ENCODE results near the gene CNGA2. TPM values are rescaled to one million over a fixed set of nuclear protein-coding genes. Genes with fewer than 3 reads are reported as not detected.
A peak's percentile ranks its signal among the peaks of the same experiment; 100 is the strongest.

The CNGA2 gene
- total RNA-seq, 1 experiment from 2014 or later: not detected

DNA sequence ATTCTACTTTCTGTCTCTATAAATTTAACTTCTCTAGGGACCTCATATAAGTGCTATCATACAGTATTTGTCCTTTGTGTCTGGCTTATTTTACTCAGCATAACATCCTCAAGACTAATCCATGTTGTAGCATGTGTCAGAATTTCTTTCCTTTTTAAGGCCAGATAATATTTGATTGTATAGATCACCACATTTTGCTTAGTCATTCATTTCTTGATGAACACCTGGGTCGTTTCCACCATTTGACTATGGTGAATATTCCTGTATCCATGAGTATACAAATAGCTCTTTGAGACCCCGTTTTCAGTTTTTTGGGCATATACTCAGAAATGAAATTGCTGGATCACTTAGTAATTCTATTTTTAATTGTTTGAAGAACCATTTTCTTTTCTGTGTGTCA is 12.0 kb downstream of the CNGA2 start:
- Histone ChIP-seq H3K9me3 (replicated peaks) (no peaks in the 10 kb centered on the region), H3K36me3 (no peaks in the 10 kb centered on the region), H3K4me1 (replicated peaks) (no peaks in the 10 kb centered on the region), H3K4me3 (no peak overlapping the region), H3K27ac (no peak overlapping the region), H3K27me3 (replicated peaks) (no peaks in the 10 kb centered on the region)
- DNase-seq (ENCODE audit: low read depth in 1 of 2, low spot score in 2 of 2): no peak

DNA sequence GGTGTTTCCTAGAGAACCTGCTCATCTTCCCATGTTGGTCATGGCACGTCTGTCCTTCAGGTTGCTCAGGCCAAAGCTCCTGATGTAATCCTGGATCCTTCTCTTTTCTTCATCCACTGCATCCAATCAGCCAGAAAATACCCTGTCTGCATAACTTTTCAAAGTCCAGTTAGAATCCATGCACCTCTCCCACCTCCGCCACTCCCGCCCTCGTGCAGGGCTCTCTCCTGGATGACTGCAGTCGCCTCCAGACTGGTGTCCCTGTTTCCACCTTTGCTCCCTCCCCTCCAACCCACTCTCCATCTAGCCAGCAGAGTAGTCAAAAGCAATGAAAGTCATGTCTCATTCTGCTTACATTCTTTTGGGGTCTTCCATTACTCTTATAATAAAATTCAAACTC is 16.0 kb downstream of the CNGA2 start:
- DNase-seq (ENCODE audit: low read depth in 1 of 2, low spot score in 2 of 2): no peak
- no peaks in the 10 kb centered on the region for H3K27me3 ChIP-seq (replicated peaks)
- H3K4me3 ChIP-seq: no peak overlapping the region

DNA sequence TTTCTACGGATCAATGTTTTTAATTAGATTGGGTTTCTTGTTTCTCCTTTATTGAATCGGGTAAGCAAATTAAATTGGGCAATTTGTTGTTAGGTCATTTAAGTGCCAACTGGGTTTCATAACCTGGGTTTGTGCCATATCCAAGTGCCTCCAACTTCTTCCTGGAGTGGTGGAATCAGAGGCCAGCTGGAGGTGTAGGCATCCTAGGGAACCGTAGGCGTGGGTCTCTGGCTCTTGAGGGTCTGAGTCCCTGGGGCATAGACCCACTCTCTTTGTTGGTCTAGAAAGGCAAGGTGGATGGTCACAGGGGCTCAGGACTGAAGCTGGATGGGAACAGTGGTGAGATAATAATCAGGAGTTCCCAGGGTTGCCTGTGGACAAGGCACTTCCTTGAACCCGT is 18.3 kb downstream of the CNGA2 start:
- H3K36me3 ChIP-seq: no peaks in the 10 kb centered on the region
- H3K4me1 ChIP-seq (replicated peaks): no peaks in the 10 kb centered on the region
- no peak overlapping the region for H3K27ac ChIP-seq
- DNase-seq (ENCODE audit: low read depth in 1 of 2, low spot score in 2 of 2): no peak
- no peaks in the 10 kb centered on the region for H3K9me3 ChIP-seq (replicated peaks)
- H3K4me3 ChIP-seq: no peak overlapping the region
- no peaks in the 10 kb centered on the region for H3K27me3 ChIP-seq (replicated peaks)

More for the DNA sequence above, 16.0 kb downstream of the CNGA2 start:
- no peaks in the 10 kb centered on the region for H3K36me3 ChIP-seq
- no peak overlapping the region for H3K27ac ChIP-seq
- no peaks in the 10 kb centered on the region for H3K9me3 ChIP-seq (replicated peaks)
- no peaks in the 10 kb centered on the region for H3K4me1 ChIP-seq (replicated peaks)

DNA sequence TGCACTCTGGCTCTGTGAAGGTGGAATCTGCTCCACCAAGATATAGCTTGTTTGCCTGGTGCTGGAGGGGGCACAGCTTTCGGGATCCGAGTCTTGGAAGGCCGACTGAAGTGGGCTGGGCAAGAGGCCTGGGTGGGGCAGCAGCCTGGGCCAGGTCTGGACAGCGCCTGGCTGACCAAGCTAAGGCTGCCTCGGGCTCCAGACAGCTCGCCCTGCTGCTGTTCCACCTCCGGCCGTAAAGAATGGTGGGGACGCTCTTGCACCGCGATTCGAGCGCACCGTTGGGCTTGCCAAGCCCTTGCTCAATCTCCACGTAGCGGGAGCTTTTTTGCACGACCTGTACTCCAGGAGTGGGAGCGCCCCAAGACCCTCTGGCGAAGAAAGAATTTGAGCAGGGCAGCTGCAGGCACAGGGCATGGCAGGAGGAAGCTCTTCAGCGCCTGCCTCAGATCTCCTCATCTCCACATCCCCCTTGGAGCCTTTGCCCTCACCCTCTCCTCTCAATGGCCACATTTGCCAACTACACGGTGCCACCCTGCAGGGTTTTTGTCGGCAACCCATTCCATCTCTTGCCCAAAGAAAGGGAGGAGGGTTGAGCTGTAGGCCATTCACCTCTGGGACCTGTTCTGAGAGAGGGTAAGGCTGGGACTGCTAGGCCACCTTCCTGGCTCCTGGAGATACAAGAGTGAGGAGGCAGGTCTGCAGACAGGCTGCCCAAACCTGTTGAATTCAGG is 18.9 kb downstream of the CNGA2 start:
- DNase-seq (ENCODE audit: low read depth in 1 of 2, low spot score in 2 of 2): peak in 1 of 2 experiments; percentile 5
- Histone ChIP-seq H3K27me3 (replicated peaks) (no peaks in the 10 kb centered on the region), H3K4me3 (no peak overlapping the region), H3K4me1 (replicated peaks) (no peaks in the 10 kb centered on the region), H3K27ac (no peak overlapping the region), H3K9me3 (replicated peaks) (no peaks in the 10 kb centered on the region), H3K36me3 (no peaks in the 10 kb centered on the region)

DNA sequence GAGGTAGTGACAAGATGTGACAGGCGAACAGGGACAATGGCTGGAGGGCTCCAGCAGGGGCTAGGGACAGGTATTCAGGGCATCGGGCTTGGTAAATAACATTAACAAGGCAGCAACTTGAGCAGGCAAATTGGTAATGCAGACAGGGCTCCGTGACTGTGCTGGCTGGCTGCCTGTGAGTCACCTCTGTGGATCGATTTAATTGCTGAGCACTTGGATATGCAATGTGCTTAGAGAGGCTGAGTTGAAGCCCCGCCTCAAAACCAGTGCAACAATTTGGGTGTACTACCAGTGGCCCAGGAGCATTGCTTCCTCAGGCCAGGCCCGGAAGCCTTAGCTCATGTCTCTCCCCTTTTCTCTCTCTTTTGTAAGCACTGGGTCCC is 19.5 kb downstream of the CNGA2 start:
- DNase-seq (ENCODE audit: low read depth in 1 of 2, low spot score in 2 of 2): no peak
- no peaks in the 10 kb centered on the region for H3K36me3 ChIP-seq

DNA sequence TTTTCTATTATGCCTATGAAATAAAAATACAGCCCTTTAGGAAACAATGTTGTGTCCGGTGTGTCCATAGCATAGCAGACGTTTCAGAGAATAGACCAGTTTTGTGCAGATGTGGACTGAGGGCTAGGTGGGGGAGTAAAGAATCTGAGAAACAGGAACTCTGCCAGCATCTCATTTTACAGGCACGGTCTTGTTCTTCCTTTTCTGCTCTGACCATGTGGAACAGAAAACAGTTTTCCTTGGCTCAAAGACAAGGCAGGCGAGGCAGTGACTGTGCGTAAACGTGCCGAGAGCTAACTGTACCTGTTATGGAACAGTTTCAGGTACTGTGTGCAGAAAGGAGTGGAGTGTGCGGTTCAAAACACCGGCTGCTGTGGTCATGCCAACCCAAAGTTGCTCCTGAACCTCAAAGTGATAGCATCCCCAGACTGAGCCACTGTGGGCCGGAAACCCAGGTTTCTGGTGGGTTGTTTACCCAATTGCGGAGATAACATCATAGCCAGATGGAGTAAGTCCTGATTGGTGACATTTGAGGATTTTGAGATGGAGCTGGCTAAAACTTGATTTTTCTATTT is 20.2 kb downstream of the CNGA2 start:
- DNase-seq (ENCODE audit: low read depth in 1 of 2, low spot score in 2 of 2): no peak

More for the DNA sequence above, 19.5 kb downstream of the CNGA2 start:
- Histone ChIP-seq H3K4me1 (replicated peaks) (no peaks in the 10 kb centered on the region), H3K9me3 (replicated peaks) (no peaks in the 10 kb centered on the region), H3K27me3 (replicated peaks) (no peaks in the 10 kb centered on the region), H3K27ac (no peak overlapping the region), H3K4me3 (no peak overlapping the region)

DNA sequence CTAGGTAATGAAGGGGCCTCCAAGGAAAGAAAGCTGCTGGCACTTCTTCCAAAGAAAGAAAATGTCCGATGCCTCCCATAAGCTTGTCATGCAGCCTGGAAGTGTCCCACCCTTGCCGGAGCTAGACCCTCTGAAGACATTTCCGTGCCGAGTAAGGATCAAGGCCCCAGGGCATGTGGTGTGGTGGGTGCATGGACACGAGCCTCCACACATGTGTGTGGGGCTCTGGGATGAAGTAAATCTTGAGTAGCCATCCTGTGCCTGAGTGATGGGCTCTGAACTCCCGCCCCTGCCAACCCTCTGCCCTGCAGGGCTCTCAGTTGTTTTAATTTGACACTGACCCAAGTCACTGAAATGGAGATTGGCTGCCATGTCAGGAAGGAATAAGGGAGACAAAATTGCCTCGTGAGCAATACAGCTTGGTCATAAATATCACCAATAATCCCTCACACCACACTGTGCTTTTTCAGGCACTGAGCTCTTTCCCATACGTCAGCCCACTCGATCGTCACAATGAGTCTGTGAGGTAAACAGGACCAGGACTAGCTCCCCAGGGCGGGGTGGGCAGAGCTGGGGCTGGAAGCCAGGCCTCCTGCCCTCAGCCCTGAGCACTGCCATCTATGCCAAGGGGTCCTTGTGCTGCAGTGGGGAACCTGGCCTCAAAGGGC is 24.6 kb downstream of the CNGA2 start:
- Histone ChIP-seq H3K9me3 (replicated peaks) (no peaks in the 10 kb centered on the region), H3K4me3 (no peak overlapping the region), H3K4me1 (replicated peaks) (no peaks in the 10 kb centered on the region), H3K36me3 (no peaks in the 10 kb centered on the region), H3K27me3 (replicated peaks) (no peaks in the 10 kb centered on the region), H3K27ac (no peak overlapping the region)
- DNase-seq (ENCODE audit: low read depth in 1 of 2, low spot score in 2 of 2): no peak

More for the DNA sequence above, 20.2 kb downstream of the CNGA2 start:
- Histone ChIP-seq H3K27ac (no peak overlapping the region), H3K36me3 (no peaks in the 10 kb centered on the region), H3K27me3 (replicated peaks) (no peaks in the 10 kb centered on the region), H3K9me3 (replicated peaks) (no peaks in the 10 kb centered on the region), H3K4me1 (replicated peaks) (no peaks in the 10 kb centered on the region), H3K4me3 (no peak overlapping the region)

DNA sequence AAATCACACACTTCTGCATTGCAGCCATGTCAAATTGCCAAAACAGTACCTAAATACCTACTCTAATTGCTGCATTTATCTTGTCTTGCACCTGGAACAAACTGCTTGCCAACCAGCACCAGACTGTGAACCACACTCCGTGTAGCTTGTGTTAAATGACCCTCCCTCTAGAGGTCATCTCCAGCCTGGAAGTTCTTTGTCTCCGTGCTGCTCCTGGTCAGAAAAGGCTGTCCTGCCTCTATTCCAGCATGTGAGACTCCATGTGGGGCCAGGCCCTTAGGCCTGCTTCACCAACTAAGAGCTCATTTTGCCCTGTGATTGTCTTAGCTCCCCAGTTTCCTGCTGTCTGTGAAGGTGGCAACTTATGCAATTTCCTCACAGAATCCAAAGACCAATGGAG is 28.3 kb downstream of the CNGA2 start:
- Histone ChIP-seq H3K4me1 (replicated peaks) (no peaks in the 10 kb centered on the region), H3K4me3 (no peak overlapping the region), H3K27me3 (replicated peaks) (no peaks in the 10 kb centered on the region), H3K27ac (no peak overlapping the region), H3K9me3 (replicated peaks) (no peaks in the 10 kb centered on the region), H3K36me3 (no peaks in the 10 kb centered on the region)
- no peak for DNase-seq (ENCODE audit: low read depth in 1 of 2, low spot score in 2 of 2)

DNA sequence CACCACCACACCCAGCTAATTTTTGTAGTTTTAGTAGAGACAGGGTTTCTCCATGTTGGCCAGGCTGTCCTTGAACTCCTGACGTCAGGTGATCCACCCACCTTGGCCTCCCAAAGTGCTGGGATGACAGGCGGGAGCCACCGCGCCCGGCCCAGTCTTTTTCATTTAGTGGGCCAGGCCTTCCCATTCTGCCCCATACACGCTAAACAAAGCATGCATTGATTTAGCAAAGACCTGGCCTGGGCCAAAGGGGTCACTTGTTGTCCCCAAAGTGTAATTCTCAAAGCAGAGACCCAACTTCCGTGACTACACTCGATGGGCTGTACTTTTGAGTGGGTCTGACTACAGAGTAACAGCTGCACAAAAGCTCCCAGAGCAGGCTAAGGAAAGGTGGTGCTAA is 29.2 kb downstream of the CNGA2 start:
- Histone ChIP-seq H3K27me3 (replicated peaks) (no peaks in the 10 kb centered on the region), H3K27ac (no peak overlapping the region), H3K36me3 (no peaks in the 10 kb centered on the region), H3K4me1 (replicated peaks) (no peaks in the 10 kb centered on the region), H3K9me3 (replicated peaks) (no peaks in the 10 kb centered on the region), H3K4me3 (no peak overlapping the region)
- no peak for DNase-seq (ENCODE audit: low read depth in 1 of 2, low spot score in 2 of 2)

DNA sequence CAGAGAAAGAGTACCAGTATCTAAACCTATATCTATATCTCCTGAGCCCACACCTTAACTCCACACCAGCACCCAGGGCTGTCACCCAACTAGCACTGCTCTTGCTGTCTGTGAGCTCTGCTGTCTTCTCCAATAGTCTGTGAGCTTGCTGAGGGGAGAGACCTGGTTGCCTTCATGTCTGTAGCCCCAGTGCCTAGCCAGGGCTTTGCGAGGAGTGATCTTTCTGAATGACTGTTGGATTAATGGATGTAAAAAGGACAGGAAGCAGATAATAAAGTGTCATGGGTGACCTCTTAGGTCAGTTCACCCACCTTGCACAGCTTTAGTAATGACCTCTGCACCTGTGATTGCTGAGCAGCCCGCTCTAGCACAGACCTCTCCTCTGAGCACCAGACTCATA is 30.5 kb downstream of the CNGA2 start:
- H3K4me1 ChIP-seq (replicated peaks): no peaks in the 10 kb centered on the region
- no peaks in the 10 kb centered on the region for H3K27me3 ChIP-seq (replicated peaks)
- no peak for DNase-seq (ENCODE audit: low read depth in 1 of 2, low spot score in 2 of 2)
- no peaks in the 10 kb centered on the region for H3K36me3 ChIP-seq
- no peaks in the 10 kb centered on the region for H3K9me3 ChIP-seq (replicated peaks)
- H3K27ac ChIP-seq: no peak overlapping the region
- H3K4me3 ChIP-seq: no peak overlapping the region

DNA sequence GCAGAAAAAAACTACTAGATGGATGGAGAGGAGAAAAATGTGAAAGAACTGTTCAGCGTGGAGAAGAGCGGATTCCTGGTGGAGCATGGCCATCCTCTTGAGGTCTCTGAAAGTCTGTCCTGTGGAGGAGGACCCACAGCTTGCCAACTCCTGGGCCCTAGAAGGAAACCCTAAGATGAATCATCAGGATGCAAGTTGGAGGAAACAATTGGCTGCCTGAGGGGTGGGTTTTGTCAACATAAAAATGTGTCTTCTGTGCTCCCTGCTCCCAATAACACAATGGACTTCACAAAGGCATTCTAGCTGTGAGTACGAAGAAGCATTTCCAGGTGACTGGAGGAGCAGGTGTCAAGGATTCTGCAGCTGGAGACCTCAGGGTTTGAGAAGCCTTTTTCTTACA is 37.2 kb downstream of the CNGA2 start:
- H3K36me3 ChIP-seq: no peaks in the 10 kb centered on the region
- no peaks in the 10 kb centered on the region for H3K27me3 ChIP-seq (replicated peaks)
- no peak overlapping the region for H3K4me3 ChIP-seq
- no peaks in the 10 kb centered on the region for H3K4me1 ChIP-seq (replicated peaks)
- DNase-seq (ENCODE audit: low read depth in 1 of 2, low spot score in 2 of 2): no peak
- no peaks in the 10 kb centered on the region for H3K9me3 ChIP-seq (replicated peaks)
- no peak overlapping the region for H3K27ac ChIP-seq

DNA sequence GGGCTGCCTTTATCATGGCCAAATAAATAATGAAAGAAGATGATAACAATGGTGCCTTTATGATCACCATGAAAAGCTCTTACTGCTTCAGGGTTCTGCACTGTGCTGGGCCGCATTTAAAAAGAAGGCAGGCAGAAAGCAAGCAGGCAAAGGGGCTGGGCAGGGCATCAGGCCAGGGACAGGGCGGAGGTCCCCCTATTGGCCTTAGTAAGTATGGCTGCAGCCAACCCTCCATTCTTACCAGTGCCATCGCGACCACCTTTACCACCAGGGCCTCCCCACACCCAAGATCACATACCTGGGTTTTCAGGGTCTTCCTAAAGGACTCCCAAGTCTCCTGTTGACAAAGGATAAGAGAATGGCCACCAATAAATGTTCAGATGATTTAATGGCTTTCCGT is 38.9 kb downstream of the CNGA2 start:
- Histone ChIP-seq H3K27ac (no peak overlapping the region), H3K9me3 (replicated peaks) (no peaks in the 10 kb centered on the region), H3K27me3 (replicated peaks) (no peaks in the 10 kb centered on the region), H3K4me1 (replicated peaks) (no peaks in the 10 kb centered on the region), H3K4me3 (no peak overlapping the region), H3K36me3 (no peaks in the 10 kb centered on the region)
- DNase-seq (ENCODE audit: low read depth in 1 of 2, low spot score in 2 of 2): no peak

DNA sequence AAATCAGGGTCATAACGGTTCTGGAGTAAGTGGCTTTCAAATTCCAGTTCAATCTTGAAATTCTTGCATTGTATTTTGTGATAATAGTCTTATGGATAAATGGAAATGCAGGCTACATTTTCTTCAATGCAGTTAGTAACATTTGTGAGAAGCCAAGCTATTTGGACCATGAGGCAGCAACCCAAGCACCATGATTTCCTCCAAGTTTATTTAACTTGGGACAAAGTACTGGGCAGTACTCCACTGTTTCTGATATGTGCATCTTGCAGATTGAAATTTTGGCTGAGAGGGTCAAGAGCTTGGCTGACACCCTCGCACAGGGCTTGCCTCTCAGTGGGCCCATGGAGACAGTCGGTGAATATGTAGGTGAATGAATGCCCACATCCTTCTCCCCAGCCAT is 39.9 kb downstream of the CNGA2 start:
- no peaks in the 10 kb centered on the region for H3K9me3 ChIP-seq (replicated peaks)

DNA sequence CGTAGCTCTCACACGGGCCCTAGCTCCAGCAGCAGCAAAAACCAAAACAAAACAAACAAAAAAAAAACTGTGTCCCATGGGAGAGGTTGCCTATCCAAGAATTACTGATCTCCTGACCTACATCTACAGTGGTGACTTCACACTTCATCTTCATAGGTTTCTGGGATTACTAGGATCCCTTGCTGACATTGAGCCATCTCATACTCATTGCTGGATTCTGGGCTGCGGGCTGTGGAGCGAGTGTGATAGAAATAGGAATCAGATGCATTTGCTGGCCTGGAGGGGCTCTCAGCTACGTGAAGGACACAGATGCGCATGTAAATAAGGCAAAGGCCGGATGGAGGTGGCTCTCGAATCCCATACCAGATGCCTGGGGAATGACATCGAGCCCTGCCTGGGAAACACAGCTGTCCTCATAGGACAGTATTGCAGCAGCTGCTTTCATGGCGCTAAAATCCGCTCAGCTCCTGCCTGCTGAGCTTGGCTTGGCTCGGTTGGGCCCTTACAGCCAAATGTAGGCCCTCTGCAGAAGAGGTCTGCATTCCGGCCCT is 41.7 kb downstream of the CNGA2 start:
- H3K4me3 ChIP-seq: no peak overlapping the region
- H3K9me3 ChIP-seq (replicated peaks): no peaks in the 10 kb centered on the region
- H3K27ac ChIP-seq: no peak overlapping the region
- no peaks in the 10 kb centered on the region for H3K36me3 ChIP-seq
- no peaks in the 10 kb centered on the region for H3K4me1 ChIP-seq (replicated peaks)
- H3K27me3 ChIP-seq (replicated peaks): no peaks in the 10 kb centered on the region
- no peak for DNase-seq (ENCODE audit: low read depth in 1 of 2, low spot score in 2 of 2)

More for the DNA sequence above, 39.9 kb downstream of the CNGA2 start:
- H3K27me3 ChIP-seq (replicated peaks): no peaks in the 10 kb centered on the region
- H3K4me1 ChIP-seq (replicated peaks): no peaks in the 10 kb centered on the region
- no peaks in the 10 kb centered on the region for H3K36me3 ChIP-seq
- DNase-seq (ENCODE audit: low read depth in 1 of 2, low spot score in 2 of 2): no peak
- no peak overlapping the region for H3K4me3 ChIP-seq
- no peak overlapping the region for H3K27ac ChIP-seq
